VCaP (cell line): ENCODE results near the gene EBP.

Experiments used
- H3K27ac ChIP-seq: fragments of 450-650 bp; 2 replicates; pipeline ENCODE4 v1.5.1; 2017
- CTCF ChIP-seq: fragments of 450-650 bp; conservative IDR thresholded peaks from 2 replicates; pipeline ENCODE4 v1.5.1; 2017; ENCODE audit warnings: mild to moderate bottlenecking, moderate library complexity

EBP gene

GRCh38 chrX:48521353-48522243, at the start of gene EBP:
TSS of gene EBP (plus strand) at chrX:48521808. CDS start at chrX:48523772, 1,964 bp downstream.
- TF ChIP-seq CTCF = no peak
- H3K27ac ChIP-seq = peak within 1 kb of the TSS; percentile 62

- H3K27ac ChIP-seq = no peak overlapping the region
- no peak for TF ChIP-seq CTCF
Observed at GRCh38 chrX:48472225-48472624, 49.4 kb upstream of the EBP start.

- no peak overlapping the region for H3K27ac ChIP-seq
- TF ChIP-seq CTCF = no peak
Observed at GRCh38 chrX:48472851-48473703, 48.5 kb upstream of the EBP start.

GRCh38 chrX:48473704-48473990, 48.0 kb upstream of the EBP start:
- H3K27ac ChIP-seq = no peak overlapping the region
- TF ChIP-seq CTCF = no peak

GRCh38 chrX:48474127-48474526, 47.5 kb upstream of the EBP start:
- no peak for TF ChIP-seq CTCF
- no peak overlapping the region for H3K27ac ChIP-seq

- no peak for TF ChIP-seq CTCF
- H3K27ac ChIP-seq = peak overlapping the region; percentile 50; the same call in 1 of the 2 replicates
Observed at GRCh38 chrX:48474581-48474980, 47.0 kb upstream of the EBP start.

GRCh38 chrX:48475296-48475695, 46.3 kb upstream of the EBP start:
- H3K27ac ChIP-seq = peak overlapping the region; percentile 50; the same call in 1 of the 2 replicates

More at GRCh38 chrX:48475296-48475695, 46.3 kb upstream of the EBP start:
- no peak for TF ChIP-seq CTCF
